HG02938 (cell line): ENCODE results near the gene PRR36.
"Not testable (repeated sequence)": the region's sequence is repeated elsewhere in the genome, so short reads cannot be mapped to it uniquely, and the experiment has no call there.

Source experiments
- ATAC-seq: cut with Tn5 transposase; IDR thresholded peaks from one replicate; pipeline ENCODE4 v1.9.1; 2021; ENCODE audit warnings: mild to moderate bottlenecking, moderate library complexity; ENCODE audit not compliant: unreplicated experiment

PRR36 gene

GRCh38 chr19:7874076-7874896 lies at the start of gene PRR36:
Gene PRR36, minus strand, starts transcription at chr19:7874390. Its CDS starts 701 bp downstream, at chr19:7873689.
- ATAC-seq, result no peak

GRCh38 chr19:7923295-7924191 lies 49.4 kb upstream of the PRR36 start:
- no peak for ATAC-seq

DNA sequence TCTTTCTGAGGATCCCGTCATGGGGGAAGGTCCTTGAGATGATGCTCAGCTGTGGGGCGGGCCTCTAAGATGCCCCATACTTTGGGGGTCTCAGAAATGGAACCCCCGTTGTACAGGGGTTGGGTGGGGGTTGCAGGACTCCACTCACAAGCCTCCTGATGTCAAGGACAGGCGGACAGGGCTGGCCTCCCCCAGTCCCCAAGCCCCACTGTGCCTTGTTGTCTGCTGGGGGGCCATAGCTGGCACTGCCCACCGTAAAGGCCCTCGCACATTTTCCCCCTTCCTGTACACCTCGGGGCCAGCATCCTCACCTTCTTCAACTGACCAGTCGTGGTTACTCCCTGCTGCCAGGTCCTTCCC lies 48.6 kb upstream of the PRR36 start:
- no peak for ATAC-seq

DNA sequence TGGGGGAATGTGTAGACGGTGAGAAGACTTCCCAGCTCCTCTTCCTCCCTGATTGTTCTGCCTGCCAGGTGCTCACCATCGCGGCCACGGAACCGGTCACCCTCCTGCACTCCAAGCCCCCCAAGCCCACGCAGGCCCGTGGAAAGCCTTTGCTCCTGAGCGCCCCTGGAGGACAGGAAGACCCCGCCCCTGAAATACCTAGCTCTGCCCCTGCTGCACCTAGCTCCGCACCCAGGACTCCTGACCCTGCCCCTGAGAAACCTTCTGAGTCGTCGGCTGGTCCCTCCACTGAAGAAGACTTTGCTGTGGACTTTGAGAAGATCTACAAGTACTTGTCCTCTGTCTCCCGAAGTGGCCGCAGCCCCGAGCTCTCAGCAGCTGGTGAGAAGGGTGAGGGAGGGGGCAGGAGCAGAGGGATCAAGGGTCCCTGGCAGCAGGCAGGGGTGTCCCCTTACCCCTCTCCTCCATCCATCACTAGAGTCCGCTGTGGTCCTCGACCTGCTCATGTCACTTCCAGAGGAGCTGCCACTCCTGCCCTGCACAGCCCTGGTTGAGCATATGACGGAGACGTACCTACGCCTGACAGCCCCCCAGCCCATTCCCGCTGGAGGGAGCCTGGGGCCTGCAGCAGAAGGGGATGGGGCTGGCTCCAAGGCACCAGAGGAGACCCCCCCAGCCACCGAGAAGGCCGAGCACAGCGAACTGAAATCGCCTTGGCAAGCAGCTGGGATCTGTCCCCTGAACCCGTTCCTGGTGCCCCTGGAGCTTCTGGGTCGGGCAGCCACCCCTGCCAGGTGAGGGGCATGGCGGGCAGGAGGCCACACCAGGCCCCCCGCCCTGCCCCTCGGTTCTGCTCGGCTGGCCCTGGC lies 48.0 kb upstream of the PRR36 start:
- ATAC-seq, result no peak

DNA sequence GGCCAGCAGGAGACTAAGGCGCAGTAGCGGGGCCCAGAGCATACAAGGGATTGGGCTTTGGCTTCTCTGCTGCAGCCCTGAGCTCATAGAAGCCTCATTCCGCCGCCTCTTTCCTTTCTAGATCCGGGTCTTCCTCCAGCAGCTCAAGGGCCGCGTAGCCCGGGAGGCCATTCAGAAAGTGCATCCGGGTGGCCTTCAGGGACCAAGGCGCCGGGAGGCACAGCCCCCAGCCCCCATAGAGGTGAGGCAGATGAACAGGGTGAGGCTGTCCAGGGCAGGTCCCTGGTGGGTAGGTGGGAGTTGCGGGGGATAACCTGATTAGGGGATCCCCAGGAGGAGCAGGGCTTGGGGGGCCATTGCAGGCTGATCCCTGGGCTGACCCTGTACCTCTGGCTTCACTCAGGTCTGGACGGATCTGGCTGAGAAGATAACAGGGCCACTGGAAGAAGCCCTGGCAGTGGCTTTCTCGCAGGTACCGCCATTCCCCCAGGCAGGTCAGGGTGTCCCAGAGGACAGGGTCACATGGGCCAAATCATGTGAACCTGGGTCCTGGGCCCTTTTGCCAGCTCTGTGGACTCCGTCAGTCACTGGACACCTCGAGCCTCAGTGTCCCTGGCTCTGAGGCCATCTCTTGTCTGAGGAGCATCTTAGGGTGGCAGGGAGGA lies 47.2 kb upstream of the PRR36 start:
- ATAC-seq, result no peak

DNA sequence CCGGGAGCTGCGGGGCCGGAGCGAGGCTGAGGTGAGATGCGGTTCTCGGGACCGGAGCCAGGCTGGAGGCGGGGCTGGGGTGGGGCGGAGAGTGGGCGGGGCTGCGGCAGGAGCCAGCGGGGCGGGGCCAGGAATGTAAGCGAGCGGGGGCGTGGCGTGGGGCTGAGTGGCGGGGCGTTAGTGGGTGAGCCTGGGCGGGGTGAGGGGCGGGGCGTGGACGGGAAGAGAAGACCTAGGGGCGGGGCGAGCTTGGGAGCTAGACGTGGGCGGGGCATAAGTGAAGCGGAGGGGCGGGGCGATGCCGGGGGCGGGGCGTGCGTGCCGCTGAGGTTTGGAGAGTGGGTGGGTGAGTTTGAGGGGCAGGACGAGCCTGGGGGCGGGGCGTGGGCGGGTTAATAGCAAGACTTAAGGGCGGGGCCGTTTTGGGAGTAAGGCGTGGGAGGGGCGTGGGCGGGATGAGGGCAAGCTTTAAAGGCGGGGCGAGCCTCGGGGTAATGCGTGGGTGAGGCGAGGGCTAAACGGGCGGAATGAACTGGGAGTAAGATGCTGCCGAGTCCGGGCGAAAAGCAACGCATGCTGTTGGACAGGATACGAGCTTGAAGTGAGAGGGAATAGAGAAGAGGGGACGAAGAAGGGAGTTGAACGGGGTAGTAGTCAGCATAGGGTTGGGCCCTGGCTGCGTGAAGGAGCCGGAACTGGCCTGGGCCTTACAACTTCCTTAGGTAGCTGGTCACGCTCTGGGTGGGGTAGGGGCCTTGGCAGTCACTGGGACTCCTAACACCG lies 46.5 kb upstream of the PRR36 start:
- peak; percentile 34 for ATAC-seq

- peak; percentile 62 for ATAC-seq
Observed at GRCh38 chr19:7919610-7920518, 45.7 kb upstream of the PRR36 start, which contains the start of gene SNAPC2. Gene SNAPC2, plus strand, starts transcription at chr19:7920338. Its CDS starts 29 bp downstream, at chr19:7920367.

- no peak for ATAC-seq
Observed at GRCh38 chr19:7918615-7919421, 44.6 kb upstream of the PRR36 start.

GRCh38 chr19:7918062-7918614 lies 43.9 kb upstream of the PRR36 start:
- ATAC-seq, result not testable (repeated sequence)

DNA sequence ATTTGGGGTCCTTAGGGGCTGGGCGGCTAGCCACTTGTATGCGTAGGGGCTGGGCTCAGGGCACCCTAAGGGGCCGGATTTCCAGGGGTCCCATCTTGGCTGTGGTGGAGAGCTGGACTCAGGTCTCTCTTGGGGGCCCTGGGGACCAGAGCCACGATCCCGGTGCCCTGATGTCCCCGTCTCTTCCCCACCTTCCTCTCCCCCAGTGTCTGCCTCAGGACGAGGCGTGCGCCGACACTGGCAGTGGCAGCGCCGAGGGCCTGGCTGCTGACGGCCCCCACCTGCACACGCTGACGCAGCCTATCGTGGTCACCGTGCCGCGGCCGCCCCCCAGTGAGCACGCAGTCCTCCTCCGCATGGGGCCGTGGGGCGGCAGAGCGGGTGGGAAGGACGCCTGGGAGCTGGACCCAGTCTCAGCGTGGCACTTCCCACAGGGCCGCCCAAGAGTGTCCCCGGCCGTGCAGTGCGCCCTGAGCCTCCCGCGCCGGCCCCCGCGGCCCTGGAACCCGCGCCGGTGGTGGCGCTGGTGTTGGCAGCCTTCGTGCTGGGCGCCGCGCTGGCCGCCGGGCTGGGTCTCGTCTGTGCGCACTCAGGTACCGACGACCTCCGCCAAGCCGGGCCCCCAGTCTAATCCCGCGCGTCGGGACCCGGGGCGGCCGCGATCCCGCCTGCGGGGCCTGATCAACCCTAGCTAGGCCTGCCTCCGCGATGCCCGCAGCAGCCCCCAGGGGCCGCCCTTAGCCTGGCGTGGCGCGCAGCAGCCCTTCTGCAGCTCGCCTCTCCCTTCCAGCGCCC lies 43.3 kb upstream of the PRR36 start:
- no peak for ATAC-seq

- ATAC-seq, result no peak
Observed at GRCh38 chr19:7916955-7917266, 42.7 kb upstream of the PRR36 start.

DNA sequence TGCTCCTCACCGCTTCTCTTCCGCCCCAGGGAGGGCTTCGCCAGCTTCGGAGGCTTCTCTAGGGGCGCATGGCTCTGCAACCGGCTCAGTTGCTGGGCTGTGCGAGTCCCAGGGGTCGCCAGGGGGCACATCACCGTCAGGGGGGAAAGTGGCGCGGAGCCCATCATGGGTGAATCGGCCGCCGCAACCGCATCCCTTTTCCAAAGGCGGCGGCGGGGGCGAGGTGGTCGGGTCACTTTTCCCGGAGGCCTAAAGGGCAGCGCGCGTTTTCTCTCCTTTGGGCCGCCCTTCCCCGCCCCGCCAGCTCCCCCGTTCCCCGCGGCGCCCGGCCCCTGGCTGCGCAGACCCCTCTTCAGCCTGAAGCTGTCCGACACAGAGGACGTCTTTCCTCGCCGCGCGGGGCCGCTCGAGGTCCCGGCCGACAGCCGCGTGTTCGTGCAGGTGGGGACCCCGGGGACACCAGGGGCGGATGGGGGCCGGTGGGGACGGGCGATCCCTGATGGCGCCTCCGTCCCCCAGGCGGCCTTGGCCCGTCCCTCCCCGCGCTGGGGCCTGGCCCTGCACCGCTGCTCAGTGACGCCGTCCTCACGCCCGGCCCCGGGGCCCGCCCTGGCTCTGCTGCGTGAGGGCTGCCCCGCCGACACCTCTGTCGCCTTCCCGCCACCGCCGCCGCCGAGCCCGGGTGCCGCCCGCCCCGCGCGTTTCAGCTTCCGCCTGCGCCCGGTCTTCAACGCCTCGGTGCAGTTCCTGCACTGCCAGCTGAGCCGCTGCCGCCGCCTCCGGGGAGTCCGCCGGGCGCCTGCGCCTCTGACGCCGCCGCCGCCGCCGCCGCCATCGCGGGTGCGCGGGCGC lies 42.1 kb upstream of the PRR36 start:
- ATAC-seq, result no peak

DNA sequence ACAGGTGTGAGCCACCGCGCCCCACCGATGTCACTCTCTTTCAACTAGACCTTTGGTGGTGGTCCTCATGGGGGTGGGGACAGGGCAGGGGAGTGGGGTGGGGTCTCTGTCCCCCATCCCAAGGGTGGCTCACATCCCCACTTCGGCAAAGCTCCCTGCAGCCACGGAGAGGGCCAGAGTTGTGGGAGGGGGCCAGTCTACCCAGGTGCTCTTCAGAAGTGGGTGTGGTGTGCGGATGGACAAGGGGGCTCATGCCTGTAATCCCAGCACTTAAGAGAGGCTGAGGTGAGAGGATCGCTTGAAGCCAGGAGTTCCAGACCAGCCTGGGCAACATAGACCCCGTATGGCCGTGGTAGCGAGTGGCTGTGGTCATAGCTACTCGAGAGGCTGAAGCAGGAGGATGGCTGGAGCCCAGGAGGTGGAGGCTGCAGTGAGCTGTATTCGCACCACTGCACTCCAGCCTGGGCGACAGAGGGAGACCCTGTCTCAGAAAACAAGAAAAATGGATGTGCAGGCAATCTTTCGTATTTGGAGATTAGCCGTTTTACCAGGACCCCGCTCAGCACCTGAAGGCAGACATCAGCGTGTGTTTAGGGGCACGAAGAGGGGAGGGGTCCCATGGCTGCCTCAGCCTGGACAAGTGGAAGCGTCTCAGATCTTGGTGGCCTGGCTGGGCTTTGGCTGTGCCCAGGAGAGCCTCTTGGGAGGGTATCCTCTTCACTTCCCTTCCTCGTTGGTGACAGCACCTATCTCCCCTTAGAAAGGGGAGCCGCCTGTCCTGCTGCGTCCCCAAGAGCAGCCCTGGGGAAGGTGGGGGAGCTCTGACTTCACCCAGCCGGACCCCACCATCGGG lies 41.3 kb upstream of the PRR36 start:
- ATAC-seq, result no peak

DNA sequence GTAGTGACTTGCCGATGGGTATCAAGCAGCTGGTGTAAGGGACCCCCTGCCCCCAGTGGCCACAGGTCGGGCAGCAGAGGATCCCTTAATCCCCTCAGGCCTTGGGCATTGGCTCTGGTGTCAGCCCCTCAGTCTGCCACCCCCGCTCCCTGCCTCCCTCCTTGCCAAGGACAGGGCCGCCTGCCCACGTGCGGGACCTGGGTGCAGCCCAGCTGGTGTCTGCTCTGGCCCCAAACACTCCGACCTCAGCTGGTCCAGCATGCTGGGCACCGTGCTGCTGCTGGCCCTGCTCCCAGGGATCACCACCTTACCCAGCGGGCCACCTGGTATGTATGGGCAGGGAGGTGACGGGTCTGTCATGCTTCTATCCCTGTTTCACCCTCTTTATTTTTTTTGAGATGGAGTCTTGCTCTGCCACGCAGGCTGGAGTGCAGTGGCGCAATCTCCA lies 40.4 kb upstream of the PRR36 start, which contains the start of gene TGFBR3L:
Gene TGFBR3L, plus strand, starts transcription at position 233 of the 448 bp plus-strand sequence.
- ATAC-seq, result no peak

- no peak for ATAC-seq
Observed at GRCh38 chr19:7914099-7914498, 39.9 kb upstream of the PRR36 start.
